Coronary artery (tissue), 2 donors: ENCODE data around the gene BNC2.

Source experiments
- DNase-seq: peaks from one replicate; pipeline ENCODE4 v3.0.0-alpha.2; 2017; ENCODE audit warnings: low spot score
- H3K27ac ChIP-seq, 2 donors: fragments of 200-600 bp; sonication (generic); one replicate each; pipeline ENCODE4 v1.5.1; 2016 to 2019
- H3K4me3 ChIP-seq: fragments of 200-600 bp; sonication (generic); 2 replicates; pipeline ENCODE4 v1.5.1; 2016; ENCODE audit warnings: mild to moderate bottlenecking, moderate library complexity
- CTCF ChIP-seq: fragments of 200-600 bp; sonication (generic); IDR thresholded peaks from one replicate; pipeline ENCODE4 v1.5.1; 2019; ENCODE audit warnings: antibody characterized with exemption

Gene BNC2

GRCh38 chr9:16414451-16414850, 456.0 kb downstream of the BNC2 start:
- no peak for DNase-seq
- Histone ChIP-seq H3K4me3 (no peak overlapping the region), H3K27ac (no peak overlapping the region)
- TF ChIP-seq CTCF: no peak

GRCh38 chr9:16413509-16414016, 456.9 kb downstream of the BNC2 start:
- no peak for TF ChIP-seq CTCF
- no peak for DNase-seq

GRCh38 chr9:16412740-16413139, 457.7 kb downstream of the BNC2 start:
- H3K4me3 ChIP-seq: no peak overlapping the region
- H3K27ac ChIP-seq: no peak overlapping the region
- no peak for DNase-seq
- TF ChIP-seq CTCF: no peak

More at GRCh38 chr9:16413509-16414016, 456.9 kb downstream of the BNC2 start:
- Histone ChIP-seq H3K27ac (peak overlapping the region in 1 of 2 donors; percentile 24), H3K4me3 (no peak overlapping the region)

- no peak for TF ChIP-seq CTCF
- H3K27ac ChIP-seq: no peak overlapping the region
- DNase-seq: no peak
- H3K4me3 ChIP-seq: no peak overlapping the region
Observed at GRCh38 chr9:16411311-16411710, 459.2 kb downstream of the BNC2 start.

- no peak for TF ChIP-seq CTCF
- no peak overlapping the region for H3K4me3 ChIP-seq
- no peak overlapping the region for H3K27ac ChIP-seq
- DNase-seq: no peak
Observed at GRCh38 chr9:16410601-16411280, 459.7 kb downstream of the BNC2 start.

- TF ChIP-seq CTCF: no peak
- H3K27ac ChIP-seq: no peak overlapping the region
- H3K4me3 ChIP-seq: no peak overlapping the region
- DNase-seq: no peak
Observed at GRCh38 chr9:16407617-16408016, 462.9 kb downstream of the BNC2 start.

GRCh38 chr9:16406526-16407225, 463.8 kb downstream of the BNC2 start:
- TF ChIP-seq CTCF: no peak
- no peak for DNase-seq
- Histone ChIP-seq H3K4me3 (no peak overlapping the region), H3K27ac (no peak overlapping the region)
